ENCODE results near the gene ZNF726.
"Not testable (repeated sequence)": the region's sequence is repeated elsewhere in the genome, so short reads cannot be mapped to it uniquely, and the experiment has no call there.

ZNF726 gene

GRCh38 chr19:23971598-23971997 lies 56.9 kb downstream of the ZNF726 start:
- H3K4me2 ChIP-seq = no peak overlapping the region
- H3K27ac ChIP-seq = no peak overlapping the region
- H3K9me3 ChIP-seq = peaks cover 16% of the 10 kb centered on the region
- no peaks in the 10 kb centered on the region for H3K36me3 ChIP-seq
- peaks cover 25% of the 10 kb centered on the region for H3K27me3 ChIP-seq
- H3K9ac ChIP-seq = no peak overlapping the region
- no peak overlapping the region for H3K4me3 ChIP-seq
- H4K20me1 ChIP-seq = no peaks in the 10 kb centered on the region
- no peak for TF ChIP-seq Cebpa-rat (IDR thresholded peaks at IDR 0.05)
- no peaks in the 10 kb centered on the region for H3K4me1 ChIP-seq

- Histone ChIP-seq H3K4me2 (no peak overlapping the region), H4K20me1 (no peaks in the 10 kb centered on the region), H3K27ac (no peak overlapping the region), H3K9ac (no peak overlapping the region), H3K4me3 (no peak overlapping the region), H3K9me3 (peaks cover 16% of the 10 kb centered on the region), H3K27me3 (peaks cover 25% of the 10 kb centered on the region), H3K36me3 (no peaks in the 10 kb centered on the region), H3K4me1 (no peaks in the 10 kb centered on the region)
- no peak for TF ChIP-seq Cebpa-rat (IDR thresholded peaks at IDR 0.05)
These were observed 57.5 kb downstream of the ZNF726 start for GRCh38 chr19:23972161-23972560.

GRCh38 chr19:23974941-23975340 lies 60.3 kb downstream of the ZNF726 start:
- no peak overlapping the region for H3K9ac ChIP-seq
- no peak overlapping the region for H3K4me2 ChIP-seq
- H3K27me3 ChIP-seq = peaks cover 25% of the 10 kb centered on the region
- no peak overlapping the region for H3K4me3 ChIP-seq
- peaks cover 16% of the 10 kb centered on the region for H3K9me3 ChIP-seq
- H3K27ac ChIP-seq = no peak overlapping the region
- H4K20me1 ChIP-seq = no peaks in the 10 kb centered on the region
- no peaks in the 10 kb centered on the region for H3K36me3 ChIP-seq
- H3K4me1 ChIP-seq = no peaks in the 10 kb centered on the region
- no peak for TF ChIP-seq Cebpa-rat (IDR thresholded peaks at IDR 0.05)

- not testable (repeated sequence) for H3K9ac ChIP-seq, H3K4me2 ChIP-seq, H3K4me1 ChIP-seq, H3K27ac ChIP-seq, H4K20me1 ChIP-seq, H3K36me3 ChIP-seq, H3K4me3 ChIP-seq
- peaks cover 25% of the 10 kb centered on the region for H3K27me3 ChIP-seq
- H3K9me3 ChIP-seq = peaks cover 13% of the 10 kb centered on the region
These were observed 61.9 kb downstream of the ZNF726 start for GRCh38 chr19:23976631-23977030.

- not testable (repeated sequence) for H3K9ac ChIP-seq, H3K4me1 ChIP-seq, H3K4me2 ChIP-seq, H3K4me3 ChIP-seq, H4K20me1 ChIP-seq, H3K9me3 ChIP-seq, H3K36me3 ChIP-seq, H3K27ac ChIP-seq
- H3K27me3 ChIP-seq = peaks cover 19% of the 10 kb centered on the region
These were observed 62.6 kb downstream of the ZNF726 start for GRCh38 chr19:23977256-23977655.

GRCh38 chr19:23978068-23978467 lies 63.4 kb downstream of the ZNF726 start:
- no peaks in the 10 kb centered on the region for H4K20me1 ChIP-seq
- no peak overlapping the region for H3K9ac ChIP-seq
- H3K4me2 ChIP-seq = no peak overlapping the region
- H3K27me3 ChIP-seq = peaks cover 11% of the 10 kb centered on the region; the same call in 1 of the 2 replicates
- TF ChIP-seq Cebpa-rat (IDR thresholded peaks at IDR 0.05) = no peak
- no peak overlapping the region for H3K4me3 ChIP-seq
- H3K27ac ChIP-seq = no peak overlapping the region
- H3K4me1 ChIP-seq = no peaks in the 10 kb centered on the region
- H3K9me3 ChIP-seq = no peaks in the 10 kb centered on the region
- no peaks in the 10 kb centered on the region for H3K36me3 ChIP-seq

- TF ChIP-seq Cebpa-rat (IDR thresholded peaks at IDR 0.05) = no peak
- no peaks in the 10 kb centered on the region for H3K27me3 ChIP-seq
- no peaks in the 10 kb centered on the region for H3K36me3 ChIP-seq
- H3K4me3 ChIP-seq = no peak overlapping the region
- H4K20me1 ChIP-seq = no peaks in the 10 kb centered on the region
- H3K4me2 ChIP-seq = no peak overlapping the region
- H3K9ac ChIP-seq = no peak overlapping the region
- H3K9me3 ChIP-seq = no peaks in the 10 kb centered on the region
- no peak overlapping the region for H3K27ac ChIP-seq
- H3K4me1 ChIP-seq = no peaks in the 10 kb centered on the region
These were observed 66.1 kb downstream of the ZNF726 start for GRCh38 chr19:23980805-23981204.

- no peak overlapping the region for H3K4me3 ChIP-seq
- H3K27me3 ChIP-seq = no peaks in the 10 kb centered on the region
- no peak overlapping the region for H3K27ac ChIP-seq
- no peaks in the 10 kb centered on the region for H3K9me3 ChIP-seq
- TF ChIP-seq Cebpa-rat (IDR thresholded peaks at IDR 0.05) = no peak
- no peak overlapping the region for H3K9ac ChIP-seq
- no peak overlapping the region for H3K4me2 ChIP-seq
- H3K4me1 ChIP-seq = no peaks in the 10 kb centered on the region
- H4K20me1 ChIP-seq = no peaks in the 10 kb centered on the region
- no peaks in the 10 kb centered on the region for H3K36me3 ChIP-seq
These were observed 67.2 kb downstream of the ZNF726 start for GRCh38 chr19:23981863-23982262.

GRCh38 chr19:23983406-23983805 lies 68.7 kb downstream of the ZNF726 start:
- TF ChIP-seq Cebpa-rat (IDR thresholded peaks at IDR 0.05) = no peak
- no peak overlapping the region for H3K4me3 ChIP-seq

More at GRCh38 chr19:23983406-23983805, 68.7 kb downstream of the ZNF726 start:
- Histone ChIP-seq H3K27ac (no peak overlapping the region), H3K9me3 (no peaks in the 10 kb centered on the region), H3K9ac (no peak overlapping the region), H3K36me3 (no peaks in the 10 kb centered on the region), H3K27me3 (no peaks in the 10 kb centered on the region), H4K20me1 (no peaks in the 10 kb centered on the region), H3K4me2 (no peak overlapping the region), H3K4me1 (no peaks in the 10 kb centered on the region)

All from BLaER1 (cell line).